NCI-H187 (cell line): ENCODE measurements around the gene CMTM3.
"Not testable (repeated sequence)": the region's sequence is repeated elsewhere in the genome, so short reads cannot be mapped to it uniquely, and the experiment has no call there.

ENCODE experiments used
- DNase-seq, 2 experiments: peaks; one replicate each; lab custom pipeline; 2025; lab: John Stamatoyannopoulos, UW

The CMTM3 gene

GRCh38 chr16:66609139-66609510 lies 4.6 kb downstream of the CMTM3 start:
- no peak for DNase-seq

- no peak for DNase-seq
Observed at GRCh38 chr16:66610111-66610820, 5.8 kb downstream of the CMTM3 start.

- not testable (repeated sequence) for DNase-seq
Observed at GRCh38 chr16:66611911-66612310, 7.4 kb downstream of the CMTM3 start.

GRCh38 chr16:66612422-66612821 lies 7.9 kb downstream of the CMTM3 start:
- no peak for DNase-seq

DNA sequence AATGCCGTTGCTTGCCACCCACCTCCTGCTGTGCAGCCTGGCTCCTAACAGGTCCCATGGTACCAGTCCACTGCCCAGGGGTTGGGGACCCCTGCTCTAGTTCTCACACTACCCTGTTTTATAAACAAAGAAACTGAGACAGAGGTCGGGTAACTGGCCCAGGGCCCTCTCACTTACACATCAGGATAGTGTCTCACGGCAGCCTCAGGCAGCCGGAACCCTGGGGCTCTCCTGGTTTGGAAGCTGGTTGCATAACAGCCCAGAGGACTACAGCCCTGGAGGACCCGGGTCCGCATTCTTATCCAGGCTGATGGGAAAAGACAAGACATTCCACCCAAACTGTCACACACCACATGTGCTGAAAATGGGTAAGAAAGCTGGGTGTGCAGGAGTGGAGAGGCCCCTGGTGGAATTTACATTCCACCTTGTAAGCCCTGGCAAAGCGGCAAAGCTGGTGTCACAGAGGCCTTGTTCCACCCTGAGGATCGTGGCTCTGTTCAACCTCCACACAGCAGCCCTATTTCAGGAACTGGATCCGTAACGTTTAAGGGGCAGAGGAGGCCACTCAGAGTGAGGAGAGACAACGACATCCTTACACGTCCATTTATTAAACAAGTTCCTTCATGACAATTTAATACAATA lies 9.8 kb downstream of the CMTM3 start:
- DNase-seq = no peak

DNA sequence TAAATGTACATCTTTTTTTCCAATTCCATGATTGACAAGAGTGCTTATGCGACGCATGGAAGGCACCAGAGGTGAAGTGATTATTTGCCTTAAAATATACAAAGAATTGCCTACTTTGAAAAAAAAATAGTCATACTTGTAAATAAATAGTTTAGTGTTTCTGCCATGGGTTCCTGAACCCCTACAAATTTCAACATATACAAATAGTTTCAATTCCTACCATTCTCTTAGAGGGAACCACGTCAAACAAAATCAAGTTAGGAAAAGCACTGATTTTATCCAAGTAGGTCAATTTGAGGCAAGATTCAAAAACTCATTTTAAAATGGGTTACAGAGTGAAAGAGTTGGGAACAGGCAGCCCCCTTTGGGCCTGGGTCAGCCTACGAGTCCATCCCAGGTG lies 11.7 kb downstream of the CMTM3 start:
- no peak for DNase-seq

DNA sequence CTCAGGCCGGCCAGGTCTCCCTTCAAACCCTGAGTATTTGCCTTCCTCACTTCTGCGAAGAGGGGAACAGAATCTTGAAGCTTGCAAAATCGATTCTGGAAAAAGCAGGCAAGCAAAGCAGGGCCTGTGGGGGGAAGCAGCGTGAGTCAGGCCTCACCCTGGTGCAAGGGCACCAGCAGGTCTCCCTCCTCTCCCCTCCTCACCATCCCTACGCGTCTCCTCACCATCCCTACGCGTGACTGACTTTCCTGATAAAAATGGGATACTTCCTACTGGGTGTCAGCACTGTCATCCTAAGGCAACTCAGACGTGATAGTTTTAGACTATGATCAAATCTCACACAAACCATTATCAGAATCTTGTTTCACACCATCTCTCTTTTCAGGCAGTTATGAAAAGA lies 12.1 kb downstream of the CMTM3 start:
- DNase-seq = no peak

GRCh38 chr16:66617010-66617434 lies 12.5 kb downstream of the CMTM3 start:
- DNase-seq = no peak

DNA sequence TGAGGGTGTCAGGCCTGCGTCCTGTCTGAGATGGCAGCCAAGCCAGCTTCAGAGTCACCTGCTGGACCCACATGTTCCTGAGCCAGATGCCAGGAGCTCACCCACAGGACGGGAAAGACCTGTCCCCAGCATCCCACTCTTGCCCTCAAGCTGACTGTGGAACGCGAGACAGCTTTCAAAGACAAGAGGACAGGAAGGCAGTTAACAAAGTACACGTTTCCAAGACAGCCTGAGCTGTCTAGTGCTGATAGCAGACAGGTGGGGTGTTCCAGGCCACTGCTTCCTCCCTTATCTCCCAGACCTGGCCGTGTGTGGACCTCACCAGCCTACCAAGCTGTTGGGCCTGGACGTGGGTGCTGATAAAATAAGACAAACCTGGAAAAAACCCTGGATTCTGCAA lies 13.2 kb downstream of the CMTM3 start:
- DNase-seq = no peak

GRCh38 chr16:66618588-66619375 lies 14.3 kb downstream of the CMTM3 start:
- no peak for DNase-seq

GRCh38 chr16:66619534-66620428 lies 15.3 kb downstream of the CMTM3 start:
- no peak for DNase-seq

DNA sequence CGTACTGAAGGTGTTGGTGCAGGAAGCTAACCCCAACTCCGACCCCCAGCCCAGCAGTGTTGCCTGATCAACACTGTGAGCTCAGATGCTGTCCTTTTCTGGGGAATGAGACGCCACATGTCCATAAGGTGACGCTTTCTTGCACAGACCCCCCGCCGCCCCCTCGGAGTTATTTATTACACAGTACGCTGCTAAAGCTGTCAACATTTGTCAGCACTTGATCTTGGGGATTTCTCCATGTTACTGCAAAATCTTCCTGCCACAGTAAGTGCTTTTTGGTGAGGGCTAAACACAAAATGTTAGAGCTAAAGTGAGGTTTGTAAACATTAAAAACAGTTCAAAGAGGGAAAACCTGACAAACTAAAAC lies 15.9 kb downstream of the CMTM3 start:
- no peak for DNase-seq

DNA sequence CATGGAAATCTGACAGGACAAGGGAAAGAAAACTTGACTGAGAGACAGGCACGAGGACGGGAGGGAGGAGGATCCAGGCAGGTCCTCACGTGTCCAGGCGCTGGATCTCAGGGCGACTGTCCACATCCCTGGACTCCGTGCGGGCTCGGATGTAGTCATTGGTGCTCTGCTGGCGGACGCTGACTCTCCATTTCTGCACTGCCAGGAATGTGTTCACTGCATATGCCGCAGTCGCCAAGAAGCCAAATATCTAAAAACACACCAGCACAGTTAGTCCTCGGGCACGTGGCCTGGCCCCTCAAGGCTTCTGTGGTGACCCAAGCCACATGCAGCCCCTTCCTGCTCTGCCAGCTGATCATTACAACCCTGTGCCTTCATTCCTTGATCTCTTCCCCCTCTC lies 17.5 kb downstream of the CMTM3 start:
- no peak for DNase-seq

DNA sequence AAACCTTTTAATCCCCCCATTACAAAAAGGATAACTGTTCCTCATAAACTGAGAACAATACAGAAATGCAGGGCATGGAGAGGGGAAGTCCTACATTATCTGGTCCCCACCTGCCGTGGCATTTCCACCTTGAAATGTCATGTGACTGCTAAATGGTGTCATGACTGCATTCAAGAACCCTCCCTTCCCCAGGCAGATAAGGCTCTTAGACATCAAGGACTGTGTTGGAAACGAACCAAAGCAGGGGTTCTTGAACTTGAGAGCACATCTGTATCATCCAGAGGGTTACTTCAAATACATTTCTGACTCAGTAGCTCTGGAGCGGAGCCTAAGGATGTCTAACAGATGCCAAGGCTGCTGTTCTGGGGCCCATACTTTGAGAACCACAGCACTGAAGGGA lies 18.4 kb downstream of the CMTM3 start:
- no peak for DNase-seq

GRCh38 chr16:66623755-66624154 lies 19.3 kb downstream of the CMTM3 start:
- DNase-seq = no peak

- not testable (repeated sequence) for DNase-seq
Observed at GRCh38 chr16:66627611-66628378, 23.3 kb downstream of the CMTM3 start.

DNA sequence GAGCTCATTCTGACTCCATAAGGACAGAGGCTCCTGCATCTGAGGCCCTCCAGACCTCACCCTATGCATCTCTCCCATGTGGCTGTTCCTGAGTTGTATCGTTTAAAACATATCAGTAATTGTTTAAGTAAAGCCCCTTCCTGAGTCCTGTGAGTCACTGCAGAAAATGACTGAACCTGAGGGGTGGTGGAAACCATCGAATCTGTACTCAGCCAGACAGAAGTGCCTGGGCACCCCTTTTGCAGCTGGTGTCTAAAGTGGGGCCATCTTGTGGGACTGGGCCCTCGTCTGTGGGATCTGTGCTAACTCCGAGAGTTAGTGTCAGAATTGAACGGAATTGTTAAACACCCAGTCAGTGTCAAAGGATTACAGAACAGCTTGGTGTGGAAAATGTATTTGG lies 25.4 kb downstream of the CMTM3 start:
- DNase-seq = no peak

- DNase-seq = not testable (repeated sequence)
Observed at GRCh38 chr16:66630561-66631260, 26.2 kb downstream of the CMTM3 start.

GRCh38 chr16:66631558-66631957 lies 27.1 kb downstream of the CMTM3 start:
- not testable (repeated sequence) for DNase-seq

DNA sequence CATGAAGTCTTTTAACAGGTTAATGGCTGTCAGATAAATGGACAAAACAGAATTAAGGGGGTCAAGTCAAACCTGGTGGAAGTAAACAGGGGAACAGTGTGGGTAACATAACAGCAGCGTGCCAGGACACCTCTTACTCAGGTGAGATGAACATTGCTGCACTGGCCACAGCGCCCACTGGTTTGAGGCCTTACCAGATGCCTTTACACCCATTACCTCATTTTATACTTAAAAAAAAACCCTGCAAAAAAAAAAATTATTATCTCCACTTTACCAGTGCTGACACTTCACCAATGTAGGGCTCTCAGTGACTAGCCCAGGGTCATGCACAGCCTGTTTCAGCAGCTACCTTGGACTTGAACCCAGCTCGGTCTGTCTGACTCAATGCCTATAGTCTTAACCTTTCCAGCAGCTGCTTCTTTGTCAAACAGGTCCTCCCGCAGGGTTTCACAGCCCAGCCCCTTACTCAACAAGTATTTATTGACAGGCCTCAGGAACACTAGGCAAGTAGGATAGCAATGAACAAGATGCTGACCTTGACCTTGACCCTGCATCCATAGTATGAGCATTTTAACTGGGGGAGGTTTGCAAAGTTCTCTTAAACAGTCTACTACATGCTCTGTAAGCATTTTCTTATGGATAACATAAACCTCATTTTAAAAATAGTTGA lies 30.2 kb downstream of the CMTM3 start:
- no peak for DNase-seq
